Measurements from ENCODE around the gene CPLX1. TPM values are rescaled to one million over a fixed set of nuclear protein-coding genes. Genes with fewer than 3 reads are reported as not detected.
A peak's percentile ranks its signal among the peaks of the same experiment; 100 is the strongest.

Gene CPLX1
- polyA plus RNA-seq, 3 donors = not detected

GRCh38 chr4:813900-814299, 12.0 kb downstream of the CPLX1 start:
- Histone ChIP-seq H3K27ac (ENCODE audit: low read depth in 1 of 2, low read length in 2 of 2) (no peak overlapping the region), H3K27me3 (ENCODE audit: control insufficient read depth in 2 of 2, insufficient read depth in 2 of 2, low read length in 2 of 2) (peaks cover 0 to 20% of the 10 kb centered on the region in 2 donors), H3K9me3 (replicated peaks in 1 of 2; ENCODE audit: control insufficient read depth in 1 of 2, insufficient read depth in 1 of 2, low read length in 2 of 2) (no peaks in the 10 kb centered on the region), H3K9ac (ENCODE audit: insufficient read depth, low read length, poor library complexity, severe bottlenecking) (no peak overlapping the region), H3K4me1 (ENCODE audit: control insufficient read depth in 1 of 2, insufficient read depth in 2 of 2, low read length in 2 of 2) (no peaks in the 10 kb centered on the region), H3K79me2 (ENCODE audit: insufficient read depth, low read length) (no peaks in the 10 kb centered on the region), H3K4me3 (replicated peaks in 1 of 3; ENCODE audit: low read depth in 2 of 3, low read length in 3 of 3) (no peak overlapping the region), H4K20me1 (ENCODE audit: insufficient read depth, low read length) (no peaks in the 10 kb centered on the region), H3K36me3 (replicated peaks in 1 of 2; ENCODE audit: control insufficient read depth in 1 of 2, insufficient read depth in 2 of 2, low read length in 2 of 2) (no peaks in the 10 kb centered on the region), H2AFZ (ENCODE audit: insufficient read depth, low read depth, low read length, poor library complexity, severe bottlenecking) (no peak overlapping the region), H3K4me2 (replicated peaks; ENCODE audit: extremely low read depth, low read length, poor library complexity, severe bottlenecking) (no peak overlapping the region)
- DNase-seq = no peak
- Mint-ChIP-seq H3K4me3 (peak overlapping the region in 1 of 2 donors; percentile 64), H3K27me3 (ENCODE audit: low read depth in 3 of 3) (peaks cover 37 to 70% (median 47%) of the 10 kb centered on the region in 3 donors), H3K36me3 (no peaks in the 10 kb centered on the region), H3K4me1 (no peaks in the 10 kb centered on the region), H3K9me3 (peaks cover 0 to 5% (median 0%) of the 10 kb centered on the region in 7 donors), H3K27ac (no peak overlapping the region)
- no peak for TF ChIP-seq CTCF (IDR thresholded peaks at IDR 0.05)
- WGBS (ENCODE audit: insufficient coverage) = 58% methylated on average over 7 of the region's 10 CpGs
- intact Hi-C loops (cut with micrococcal nuclease) = no loop called here

- Histone ChIP-seq H2AFZ (ENCODE audit: insufficient read depth, low read depth, low read length, poor library complexity, severe bottlenecking) (no peak overlapping the region), H3K79me2 (ENCODE audit: insufficient read depth, low read length) (no peaks in the 10 kb centered on the region), H3K4me1 (ENCODE audit: control insufficient read depth in 1 of 2, insufficient read depth in 2 of 2, low read length in 2 of 2) (no peaks in the 10 kb centered on the region), H3K27me3 (ENCODE audit: control insufficient read depth in 2 of 2, insufficient read depth in 2 of 2, low read length in 2 of 2) (peaks cover 0 to 6% of the 10 kb centered on the region in 2 donors), H3K9ac (ENCODE audit: insufficient read depth, low read length, poor library complexity, severe bottlenecking) (no peak overlapping the region), H3K9me3 (replicated peaks in 1 of 2; ENCODE audit: control insufficient read depth in 1 of 2, insufficient read depth in 1 of 2, low read length in 2 of 2) (peaks cover 0 to 8% of the 10 kb centered on the region in 2 donors), H3K4me2 (replicated peaks; ENCODE audit: extremely low read depth, low read length, poor library complexity, severe bottlenecking) (no peak overlapping the region), H3K4me3 (replicated peaks in 1 of 3; ENCODE audit: low read depth in 2 of 3, low read length in 3 of 3) (no peak overlapping the region), H3K27ac (ENCODE audit: low read depth in 1 of 2, low read length in 2 of 2) (no peak overlapping the region), H3K36me3 (replicated peaks in 1 of 2; ENCODE audit: control insufficient read depth in 1 of 2, insufficient read depth in 2 of 2, low read length in 2 of 2) (no peaks in the 10 kb centered on the region), H4K20me1 (ENCODE audit: insufficient read depth, low read length) (no peaks in the 10 kb centered on the region)
- H3K27me3 Mint-ChIP-seq (ENCODE audit: low read depth in 3 of 3) = peaks cover 32 to 52% (median 34%) of the 10 kb centered on the region in 3 donors
- no peak overlapping the region for H3K4me3 Mint-ChIP-seq
- H3K4me1 Mint-ChIP-seq = no peaks in the 10 kb centered on the region
- peaks cover 4 to 12% (median 9%) of the 10 kb centered on the region in 7 donors for H3K9me3 Mint-ChIP-seq
- no peak for TF ChIP-seq CTCF (IDR thresholded peaks at IDR 0.05)
- intact Hi-C loops (cut with micrococcal nuclease) = no loop called here
- H3K36me3 Mint-ChIP-seq = no peaks in the 10 kb centered on the region
- DNase-seq = no peak
- no peak overlapping the region for H3K27ac Mint-ChIP-seq
- 89% methylated on average over 28 of the region's 30 CpGs for WGBS (ENCODE audit: insufficient coverage)
Measured at GRCh38 chr4:808860-809570, 16.9 kb downstream of the CPLX1 start.
